HUES48 (cell line): Measurements from ENCODE around the gene C1orf159.
"Not testable (repeated sequence)": the region's sequence is repeated elsewhere in the genome, so short reads cannot be mapped to it uniquely, and the experiment has no call there.

ENCODE experiments used
- H3K27ac ChIP-seq: one replicate; pipeline ENCODE4 v1.7.0; 2013; ENCODE audit warnings: low read depth, low read length, inconsistent platforms
- H3K27me3 ChIP-seq: 2 replicates; pipeline ENCODE4 v1.6.1; 2013; ENCODE audit warnings: mild to moderate bottlenecking, low read length; ENCODE audit not compliant: control insufficient read depth, insufficient read depth
- H3K36me3 ChIP-seq: 2 replicates; pipeline ENCODE4 v1.6.1; 2013; ENCODE audit warnings: low read length; ENCODE audit not compliant: control insufficient read depth, insufficient read depth
- H3K4me1 ChIP-seq: 2 replicates; pipeline ENCODE4 v1.6.1; 2013; ENCODE audit warnings: mild to moderate bottlenecking, low read length; ENCODE audit not compliant: control insufficient read depth, insufficient read depth
- H3K4me3 ChIP-seq: 2 replicates; pipeline ENCODE4 v1.5.1; 2013; ENCODE audit warnings: mild to moderate bottlenecking, low read depth, low read length
- H3K9ac ChIP-seq: 2 replicates; pipeline ENCODE4 v1.6.1; 2013; ENCODE audit warnings: mild to moderate bottlenecking, low read depth, low read length, moderate library complexity
- H3K9me3 ChIP-seq: 2 replicates; pipeline ENCODE4 v1.6.1; 2013; ENCODE audit warnings: low read length; ENCODE audit not compliant: control insufficient read depth, insufficient read depth

C1orf159 gene

DNA sequence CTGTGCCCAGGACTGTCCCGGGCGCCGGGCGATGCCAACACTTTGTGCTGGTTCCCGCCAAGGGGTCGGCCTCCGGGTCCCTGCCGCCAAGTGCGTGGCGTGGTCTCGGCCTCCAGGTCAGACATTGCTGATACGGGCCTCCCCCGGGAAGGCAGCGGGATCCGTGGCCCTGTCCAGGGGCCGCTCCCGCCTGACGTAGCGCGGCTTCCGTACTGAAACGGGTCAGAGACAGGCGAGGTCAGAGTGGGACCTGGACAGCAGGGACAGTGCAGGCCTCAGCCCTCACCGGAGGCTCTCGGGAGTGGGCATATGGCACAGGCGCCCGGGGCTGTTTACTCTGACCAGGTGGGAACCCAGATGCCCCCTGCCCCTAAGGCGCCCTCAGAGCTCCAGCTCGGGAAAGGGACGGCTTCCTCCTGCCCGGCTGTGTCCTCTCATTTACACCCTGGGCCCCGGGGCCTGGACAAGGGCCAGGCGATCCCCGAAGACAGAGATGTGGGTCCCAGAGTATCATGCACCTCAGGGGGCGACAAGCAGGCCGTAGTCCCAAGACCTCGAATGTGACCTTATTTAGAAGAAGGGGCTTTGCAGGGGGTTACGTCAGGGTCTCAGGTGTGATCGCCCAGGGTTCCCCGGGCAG lies 33.0 kb downstream of the C1orf159 start:
- no peak overlapping the region for H3K27ac ChIP-seq
- H3K4me1 ChIP-seq, result peaks cover 5% of the 10 kb centered on the region; the same call in 1 of the 2 replicates
- no peaks in the 10 kb centered on the region for H3K36me3 ChIP-seq

DNA sequence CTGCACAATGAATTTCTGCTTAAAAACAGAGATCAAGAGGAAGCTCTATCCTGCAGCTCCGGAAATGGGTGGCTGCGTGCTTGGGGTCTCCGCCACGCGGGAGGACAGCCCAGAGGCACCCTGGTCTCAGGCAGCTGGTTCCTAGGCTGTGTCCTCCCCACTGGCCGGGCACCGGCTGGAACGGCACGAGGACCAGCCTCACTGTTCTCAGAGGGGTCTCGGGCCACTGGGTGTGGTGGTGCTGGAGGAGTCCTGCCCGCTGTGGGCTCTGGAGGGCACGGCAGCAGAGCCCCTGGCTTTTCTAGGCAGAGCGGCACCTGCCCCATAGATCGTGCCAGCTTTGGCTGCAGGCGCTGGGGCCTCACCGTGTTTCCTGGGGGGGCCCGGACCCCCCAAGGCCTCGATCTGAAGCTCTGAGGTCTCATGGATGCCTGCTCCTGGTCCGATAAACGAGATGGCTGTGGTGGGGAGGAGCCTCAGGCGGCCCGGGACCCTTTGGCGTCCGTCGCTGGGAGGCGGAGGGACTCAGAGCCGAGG lies 33.6 kb downstream of the C1orf159 start:
- no peaks in the 10 kb centered on the region for H3K36me3 ChIP-seq
- no peak overlapping the region for H3K27ac ChIP-seq
- H3K9me3 ChIP-seq, result no peaks in the 10 kb centered on the region
- no peak overlapping the region for H3K4me3 ChIP-seq
- H3K4me1 ChIP-seq, result peaks cover 5% of the 10 kb centered on the region; the same call in 1 of the 2 replicates
- no peak overlapping the region for H3K9ac ChIP-seq
- H3K27me3 ChIP-seq, result peaks cover 5% of the 10 kb centered on the region; the same call in 1 of the 2 replicates

More for the DNA sequence above, 33.0 kb downstream of the C1orf159 start:
- Histone ChIP-seq H3K9ac (no peak overlapping the region), H3K9me3 (no peaks in the 10 kb centered on the region), H3K4me3 (no peak overlapping the region), H3K27me3 (peaks cover 5% of the 10 kb centered on the region; the same call in 1 of the 2 replicates)

DNA sequence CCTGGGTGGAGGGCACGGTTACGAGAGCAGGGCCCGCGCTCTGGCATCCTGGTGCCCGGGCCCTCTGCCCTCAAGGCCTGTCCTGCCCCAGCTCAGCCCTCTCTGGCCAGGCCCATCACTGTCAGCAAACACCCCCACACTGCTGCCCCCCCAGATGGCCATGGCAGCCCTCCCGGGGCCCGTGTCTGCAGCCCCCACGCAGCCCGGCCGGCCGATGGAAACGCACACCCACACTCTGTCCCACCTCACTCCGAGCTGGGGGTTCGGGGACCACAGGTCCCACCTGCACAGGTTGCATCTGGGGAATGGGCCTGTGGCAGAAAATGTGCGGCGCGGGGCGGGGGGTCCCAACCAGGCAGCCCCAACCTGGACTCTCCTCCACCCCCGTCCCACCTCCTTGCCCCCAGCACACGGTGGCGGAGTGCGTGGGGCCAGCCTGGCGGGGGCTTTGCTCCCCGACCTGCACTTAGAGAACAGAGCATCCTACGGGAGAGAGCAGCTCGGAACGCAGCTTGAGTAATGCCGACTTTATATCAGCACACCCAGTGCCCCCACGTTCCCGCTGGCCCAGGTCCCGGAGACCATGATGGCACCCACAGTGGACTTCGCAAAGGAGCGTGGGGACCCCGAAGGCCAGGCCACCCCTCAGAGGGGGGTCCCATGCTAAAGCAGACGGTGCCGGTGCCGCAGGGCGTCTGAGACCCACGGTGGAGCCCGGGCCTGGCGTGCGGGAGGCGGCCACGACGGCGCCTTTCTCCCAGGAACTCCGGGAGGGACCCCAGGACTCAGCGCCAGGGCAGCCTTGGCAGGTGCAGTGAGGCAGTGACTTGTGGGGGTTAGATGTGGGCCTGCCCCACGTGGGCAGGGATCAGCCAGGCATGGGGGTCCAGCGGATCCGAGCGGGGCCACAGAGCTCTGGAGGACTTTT lies 34.3 kb downstream of the C1orf159 start:
- Histone ChIP-seq H3K9ac (no peak overlapping the region), H3K4me3 (no peak overlapping the region), H3K27ac (no peak overlapping the region), H3K4me1 (peaks cover 5% of the 10 kb centered on the region; the same call in 1 of the 2 replicates), H3K36me3 (no peaks in the 10 kb centered on the region), H3K27me3 (peaks cover 5% of the 10 kb centered on the region; the same call in 1 of the 2 replicates), H3K9me3 (no peaks in the 10 kb centered on the region)

DNA sequence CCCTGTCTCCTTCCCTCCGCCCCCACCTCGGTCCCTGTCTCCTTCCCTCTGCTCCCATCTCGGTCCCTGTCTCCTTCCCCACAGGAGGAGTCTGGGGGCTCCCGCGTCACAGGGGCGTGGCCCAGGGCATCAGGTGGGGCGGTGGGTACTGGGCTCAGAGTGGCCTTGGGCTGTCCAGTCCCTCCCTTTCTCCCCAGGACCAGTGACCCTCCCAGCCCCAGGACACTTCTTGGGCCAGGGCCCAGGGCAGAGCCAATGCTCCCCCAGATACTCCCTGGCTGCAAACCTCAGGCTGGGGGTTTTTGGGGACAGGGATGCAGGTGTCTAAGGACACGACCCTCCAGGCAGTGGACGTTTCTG lies 35.0 kb downstream of the C1orf159 start:
- Histone ChIP-seq H3K4me1 (peaks cover 5% of the 10 kb centered on the region; the same call in 1 of the 2 replicates), H3K27me3 (peaks cover 5% of the 10 kb centered on the region; the same call in 1 of the 2 replicates), H3K9ac (no peak overlapping the region), H3K4me3 (no peak overlapping the region), H3K36me3 (no peaks in the 10 kb centered on the region), H3K27ac (no peak overlapping the region), H3K9me3 (no peaks in the 10 kb centered on the region)

DNA sequence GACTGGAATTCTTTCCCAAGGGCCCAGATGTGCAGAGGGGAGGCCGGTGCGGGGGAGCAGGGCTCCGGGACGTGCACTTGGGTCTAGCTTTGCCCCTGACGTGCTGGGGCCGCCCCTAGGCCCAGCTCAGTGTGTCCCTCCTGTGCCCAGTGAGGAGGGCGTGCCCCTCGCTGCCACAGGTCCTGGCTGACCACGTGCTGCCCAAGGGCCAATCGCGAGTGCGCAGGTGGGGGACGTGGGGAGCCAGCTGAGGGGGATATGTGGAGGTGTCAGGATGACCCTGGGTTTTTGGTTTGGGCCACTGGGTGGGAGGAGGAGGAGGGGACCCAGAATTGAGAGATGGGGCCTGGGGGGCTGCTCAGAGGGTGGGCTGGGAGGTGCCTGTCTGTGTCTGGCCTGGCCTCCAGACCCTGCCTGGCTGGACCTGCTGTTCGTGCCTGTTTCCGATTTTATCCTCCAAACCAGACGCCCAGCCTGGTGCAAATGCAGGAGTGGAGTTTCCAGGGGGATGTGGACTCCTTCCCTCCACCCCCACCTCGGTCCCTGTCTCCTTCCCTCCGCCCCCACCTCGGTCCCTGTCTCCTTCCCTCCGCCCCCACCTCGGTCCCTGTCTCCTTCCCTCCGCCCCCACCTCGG lies 35.6 kb downstream of the C1orf159 start:
- peaks cover 5% of the 10 kb centered on the region; the same call in 1 of the 2 replicates for H3K4me1 ChIP-seq
- peak overlapping the region; percentile 48 for H3K4me3 ChIP-seq
- H3K27me3 ChIP-seq, result peaks cover 5% of the 10 kb centered on the region; the same call in 1 of the 2 replicates
- H3K27ac ChIP-seq, result peak overlapping the region; percentile 72
- H3K36me3 ChIP-seq, result no peaks in the 10 kb centered on the region
- H3K9ac ChIP-seq, result no peak overlapping the region
- no peaks in the 10 kb centered on the region for H3K9me3 ChIP-seq

- Histone ChIP-seq H3K27me3 (peaks cover 5% of the 10 kb centered on the region; the same call in 1 of the 2 replicates), H3K9me3 (no peaks in the 10 kb centered on the region), H3K4me3 (peak overlapping the region; percentile 48), H3K36me3 (no peaks in the 10 kb centered on the region), H3K4me1 (peaks cover 5% of the 10 kb centered on the region; the same call in 1 of the 2 replicates), H3K9ac (no peak overlapping the region), H3K27ac (peak overlapping the region; percentile 72)
Measured at GRCh38 chr1:1079408-1080121, 36.3 kb downstream of the C1orf159 start.

GRCh38 chr1:1077396-1077795 lies 38.5 kb downstream of the C1orf159 start:
- H3K9ac ChIP-seq, H3K36me3 ChIP-seq, H3K4me1 ChIP-seq, H3K9me3 ChIP-seq, H3K27ac ChIP-seq, H3K4me3 ChIP-seq, H3K27me3 ChIP-seq: not testable (repeated sequence)

GRCh38 chr1:1075148-1075935 lies 40.5 kb downstream of the C1orf159 start:
- Histone ChIP-seq H3K4me3 (no peak overlapping the region), H3K9me3 (no peaks in the 10 kb centered on the region), H3K27ac (no peak overlapping the region), H3K4me1 (peaks cover 5% of the 10 kb centered on the region; the same call in 1 of the 2 replicates), H3K36me3 (no peaks in the 10 kb centered on the region), H3K9ac (no peak overlapping the region), H3K27me3 (peaks cover 8% of the 10 kb centered on the region)

DNA sequence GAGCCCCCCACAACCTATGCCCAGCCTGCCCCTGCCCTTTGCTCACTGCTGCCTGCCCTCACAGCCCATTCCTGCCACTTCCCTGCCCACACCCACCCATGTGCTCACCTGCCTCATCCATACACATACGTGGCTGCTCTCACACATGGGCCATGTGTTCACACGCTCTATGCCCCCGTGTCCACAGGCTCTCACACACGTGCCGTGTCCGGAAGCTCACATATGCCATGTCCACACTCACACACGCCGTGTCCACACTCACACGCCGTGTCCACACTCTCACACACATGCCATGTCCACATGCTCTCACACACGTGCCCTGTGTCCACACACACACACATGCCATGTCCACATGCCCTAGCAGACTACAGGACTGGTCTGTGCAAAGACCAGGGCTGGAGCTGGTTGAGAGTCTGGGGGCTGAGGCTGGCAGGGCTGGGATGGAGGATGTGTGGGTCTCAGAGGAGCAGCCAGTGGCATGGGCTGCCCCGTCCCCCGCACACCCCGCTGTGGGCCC lies 41.2 kb downstream of the C1orf159 start:
- peaks cover 14% of the 10 kb centered on the region for H3K27me3 ChIP-seq
- H3K9me3 ChIP-seq, result no peaks in the 10 kb centered on the region
- peaks cover 5% of the 10 kb centered on the region; the same call in 1 of the 2 replicates for H3K4me1 ChIP-seq
- no peak overlapping the region for H3K4me3 ChIP-seq
- no peak overlapping the region for H3K27ac ChIP-seq
- no peaks in the 10 kb centered on the region for H3K36me3 ChIP-seq
- no peak overlapping the region for H3K9ac ChIP-seq
